Measurements from ENCODE around the gene DKK3.

The DKK3 gene

GRCh38 chr11:12005061-12005460 is 3.4 kb downstream of the DKK3 start:
- H3K36me3 ChIP-seq (ENCODE audit: control insufficient read depth, insufficient read depth, low read length), result no peaks in the 10 kb centered on the region
- DNase-seq (ENCODE audit: extremely low read depth, insufficient read length), result no peak
- no peak overlapping the region for H3K4me3 ChIP-seq (replicated peaks; ENCODE audit: low read depth, low read length)
- TF ChIP-seq CTCF (IDR thresholded peaks at IDR 0.05; ENCODE audit: insufficient read depth, low read length, poor library complexity, severe bottlenecking), result no peak
- H3K27me3 ChIP-seq (replicated peaks; ENCODE audit: control insufficient read depth, insufficient read depth, low read length), result peaks cover 9% of the 10 kb centered on the region

- no peak for TF ChIP-seq CTCF (IDR thresholded peaks at IDR 0.05; ENCODE audit: insufficient read depth, low read length, poor library complexity, severe bottlenecking)
- DNase-seq (ENCODE audit: extremely low read depth, insufficient read length), result no peak
- no peak overlapping the region for H3K4me3 ChIP-seq (replicated peaks; ENCODE audit: low read depth, low read length)
- no peaks in the 10 kb centered on the region for H3K36me3 ChIP-seq (ENCODE audit: control insufficient read depth, insufficient read depth, low read length)
- H3K27me3 ChIP-seq (replicated peaks; ENCODE audit: control insufficient read depth, insufficient read depth, low read length), result peaks cover 4% of the 10 kb centered on the region
Measured at GRCh38 chr11:12003815-12004214, 4.6 kb downstream of the DKK3 start.

GRCh38 chr11:12003336-12003735 is 5.1 kb downstream of the DKK3 start:
- H3K4me3 ChIP-seq (replicated peaks; ENCODE audit: low read depth, low read length), result no peak overlapping the region
- no peak for DNase-seq (ENCODE audit: extremely low read depth, insufficient read length)
- H3K27me3 ChIP-seq (replicated peaks; ENCODE audit: control insufficient read depth, insufficient read depth, low read length), result peaks cover 4% of the 10 kb centered on the region
- no peaks in the 10 kb centered on the region for H3K36me3 ChIP-seq (ENCODE audit: control insufficient read depth, insufficient read depth, low read length)
- TF ChIP-seq CTCF (IDR thresholded peaks at IDR 0.05; ENCODE audit: insufficient read depth, low read length, poor library complexity, severe bottlenecking), result no peak

GRCh38 chr11:12001186-12001585 is 7.2 kb downstream of the DKK3 start:
- no peak for TF ChIP-seq CTCF (IDR thresholded peaks at IDR 0.05; ENCODE audit: insufficient read depth, low read length, poor library complexity, severe bottlenecking)
- DNase-seq (ENCODE audit: extremely low read depth, insufficient read length), result no peak
- Histone ChIP-seq H3K36me3 (ENCODE audit: control insufficient read depth, insufficient read depth, low read length) (no peaks in the 10 kb centered on the region), H3K27me3 (replicated peaks; ENCODE audit: control insufficient read depth, insufficient read depth, low read length) (no peaks in the 10 kb centered on the region), H3K4me3 (replicated peaks; ENCODE audit: low read depth, low read length) (no peak overlapping the region)

GRCh38 chr11:11998091-11998781 is 10.2 kb downstream of the DKK3 start:
- Histone ChIP-seq H3K36me3 (ENCODE audit: control insufficient read depth, insufficient read depth, low read length) (no peaks in the 10 kb centered on the region), H3K27me3 (replicated peaks; ENCODE audit: control insufficient read depth, insufficient read depth, low read length) (no peaks in the 10 kb centered on the region), H3K4me3 (replicated peaks; ENCODE audit: low read depth, low read length) (no peak overlapping the region)
- TF ChIP-seq CTCF (IDR thresholded peaks at IDR 0.05; ENCODE audit: insufficient read depth, low read length, poor library complexity, severe bottlenecking), result no peak
- no peak for DNase-seq (ENCODE audit: extremely low read depth, insufficient read length)

- no peak for TF ChIP-seq CTCF (IDR thresholded peaks at IDR 0.05; ENCODE audit: insufficient read depth, low read length, poor library complexity, severe bottlenecking)
- H3K4me3 ChIP-seq (replicated peaks; ENCODE audit: low read depth, low read length), result no peak overlapping the region
- no peaks in the 10 kb centered on the region for H3K36me3 ChIP-seq (ENCODE audit: control insufficient read depth, insufficient read depth, low read length)
- no peak for DNase-seq (ENCODE audit: extremely low read depth, insufficient read length)
- H3K27me3 ChIP-seq (replicated peaks; ENCODE audit: control insufficient read depth, insufficient read depth, low read length), result no peaks in the 10 kb centered on the region; the same call in 1 of the 2 replicates
Measured at GRCh38 chr11:11997049-11997322, 11.4 kb downstream of the DKK3 start.

Data from GM06990 (cell line).